ENCODE data around the gene ITPA. TPM values are rescaled to one million over a fixed set of nuclear protein-coding genes. Genes with fewer than 3 reads are reported as not detected.

ITPA gene
- total and polyA plus RNA-seq, 10 of the 15 experiments (the other 5 are each of a cell fraction or from before 2014, with no cell fraction given), result 5.5 to 124 (median 66.3) TPM

DNA sequence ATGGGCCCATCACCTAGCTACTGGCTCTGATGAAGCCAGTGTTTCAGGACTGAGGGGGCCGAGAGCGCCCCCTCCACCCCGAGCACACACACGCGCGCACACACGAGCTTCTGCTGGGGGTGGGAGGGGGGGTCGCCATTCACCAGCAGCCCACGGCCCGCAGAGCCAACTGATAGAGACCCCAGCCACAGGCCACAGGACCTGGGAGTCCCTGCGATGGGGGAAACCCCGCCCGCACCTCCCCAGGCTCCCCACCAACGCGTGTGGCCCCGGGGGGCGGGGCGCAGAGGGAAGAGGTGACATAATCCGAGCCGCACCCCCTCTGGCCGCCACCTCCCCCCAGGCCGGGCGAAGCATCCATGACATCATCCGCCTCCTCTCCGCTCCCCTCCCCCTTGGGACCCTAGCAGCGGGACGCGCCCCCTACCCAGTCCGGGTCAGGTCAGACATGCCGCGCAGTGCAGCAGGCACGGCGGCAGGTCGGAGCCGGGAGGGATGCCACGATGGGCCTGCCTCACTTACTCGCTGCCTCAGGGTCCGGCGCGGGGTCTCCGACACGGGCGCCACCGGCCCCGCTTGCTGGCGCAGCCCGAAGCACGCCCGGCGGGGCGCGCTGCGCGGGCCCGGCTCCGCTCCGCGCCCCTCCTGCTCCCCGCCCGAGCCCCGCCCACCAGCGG is 36.2 kb upstream of the ITPA start, which contains the start of gene LZTS3 (continued):
- TF ChIP-seq, protein P1, sequence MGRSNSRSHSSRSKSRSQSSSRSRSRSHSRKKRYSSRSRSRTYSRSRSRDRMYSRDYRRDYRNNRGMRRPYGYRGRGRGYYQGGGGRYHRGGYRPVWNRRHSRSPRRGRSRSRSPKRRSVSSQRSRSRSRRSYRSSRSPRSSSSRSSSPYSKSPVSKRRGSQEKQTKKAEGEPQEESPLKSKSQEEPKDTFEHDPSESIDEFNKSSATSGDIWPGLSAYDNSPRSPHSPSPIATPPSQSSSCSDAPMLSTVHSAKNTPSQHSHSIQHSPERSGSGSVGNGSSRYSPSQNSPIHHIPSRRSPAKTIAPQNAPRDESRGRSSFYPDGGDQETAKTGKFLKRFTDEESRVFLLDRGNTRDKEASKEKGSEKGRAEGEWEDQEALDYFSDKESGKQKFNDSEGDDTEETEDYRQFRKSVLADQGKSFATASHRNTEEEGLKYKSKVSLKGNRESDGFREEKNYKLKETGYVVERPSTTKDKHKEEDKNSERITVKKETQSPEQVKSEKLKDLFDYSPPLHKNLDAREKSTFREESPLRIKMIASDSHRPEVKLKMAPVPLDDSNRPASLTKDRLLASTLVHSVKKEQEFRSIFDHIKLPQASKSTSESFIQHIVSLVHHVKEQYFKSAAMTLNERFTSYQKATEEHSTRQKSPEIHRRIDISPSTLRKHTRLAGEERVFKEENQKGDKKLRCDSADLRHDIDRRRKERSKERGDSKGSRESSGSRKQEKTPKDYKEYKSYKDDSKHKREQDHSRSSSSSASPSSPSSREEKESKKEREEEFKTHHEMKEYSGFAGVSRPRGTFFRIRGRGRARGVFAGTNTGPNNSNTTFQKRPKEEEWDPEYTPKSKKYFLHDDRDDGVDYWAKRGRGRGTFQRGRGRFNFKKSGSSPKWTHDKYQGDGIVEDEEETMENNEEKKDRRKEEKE (IDR thresholded peaks at IDR 0.05), result no peak
- TF ChIP-seq, protein P2, sequence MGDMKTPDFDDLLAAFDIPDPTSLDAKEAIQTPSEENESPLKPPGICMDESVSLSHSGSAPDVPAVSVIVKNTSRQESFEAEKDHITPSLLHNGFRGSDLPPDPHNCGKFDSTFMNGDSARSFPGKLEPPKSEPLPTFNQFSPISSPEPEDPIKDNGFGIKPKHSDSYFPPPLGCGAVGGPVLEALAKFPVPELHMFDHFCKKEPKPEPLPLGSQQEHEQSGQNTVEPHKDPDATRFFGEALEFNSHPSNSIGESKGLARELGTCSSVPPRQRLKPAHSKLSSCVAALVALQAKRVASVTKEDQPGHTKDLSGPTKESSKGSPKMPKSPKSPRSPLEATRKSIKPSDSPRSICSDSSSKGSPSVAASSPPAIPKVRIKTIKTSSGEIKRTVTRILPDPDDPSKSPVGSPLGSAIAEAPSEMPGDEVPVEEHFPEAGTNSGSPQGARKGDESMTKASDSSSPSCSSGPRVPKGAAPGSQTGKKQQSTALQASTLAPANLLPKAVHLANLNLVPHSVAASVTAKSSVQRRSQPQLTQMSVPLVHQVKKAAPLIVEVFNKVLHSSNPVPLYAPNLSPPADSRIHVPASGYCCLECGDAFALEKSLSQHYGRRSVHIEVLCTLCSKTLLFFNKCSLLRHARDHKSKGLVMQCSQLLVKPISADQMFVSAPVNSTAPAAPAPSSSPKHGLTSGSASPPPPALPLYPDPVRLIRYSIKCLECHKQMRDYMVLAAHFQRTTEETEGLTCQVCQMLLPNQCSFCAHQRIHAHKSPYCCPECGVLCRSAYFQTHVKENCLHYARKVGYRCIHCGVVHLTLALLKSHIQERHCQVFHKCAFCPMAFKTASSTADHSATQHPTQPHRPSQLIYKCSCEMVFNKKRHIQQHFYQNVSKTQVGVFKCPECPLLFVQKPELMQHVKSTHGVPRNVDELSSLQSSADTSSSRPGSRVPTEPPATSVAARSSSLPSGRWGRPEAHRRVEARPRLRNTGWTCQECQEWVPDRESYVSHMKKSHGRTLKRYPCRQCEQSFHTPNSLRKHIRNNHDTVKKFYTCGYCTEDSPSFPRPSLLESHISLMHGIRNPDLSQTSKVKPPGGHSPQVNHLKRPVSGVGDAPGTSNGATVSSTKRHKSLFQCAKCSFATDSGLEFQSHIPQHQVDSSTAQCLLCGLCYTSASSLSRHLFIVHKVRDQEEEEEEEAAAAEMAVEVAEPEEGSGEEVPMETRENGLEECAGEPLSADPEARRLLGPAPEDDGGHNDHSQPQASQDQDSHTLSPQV (IDR thresholded peaks at IDR 0.05), result no peak
- TF ChIP-seq, protein P3, sequence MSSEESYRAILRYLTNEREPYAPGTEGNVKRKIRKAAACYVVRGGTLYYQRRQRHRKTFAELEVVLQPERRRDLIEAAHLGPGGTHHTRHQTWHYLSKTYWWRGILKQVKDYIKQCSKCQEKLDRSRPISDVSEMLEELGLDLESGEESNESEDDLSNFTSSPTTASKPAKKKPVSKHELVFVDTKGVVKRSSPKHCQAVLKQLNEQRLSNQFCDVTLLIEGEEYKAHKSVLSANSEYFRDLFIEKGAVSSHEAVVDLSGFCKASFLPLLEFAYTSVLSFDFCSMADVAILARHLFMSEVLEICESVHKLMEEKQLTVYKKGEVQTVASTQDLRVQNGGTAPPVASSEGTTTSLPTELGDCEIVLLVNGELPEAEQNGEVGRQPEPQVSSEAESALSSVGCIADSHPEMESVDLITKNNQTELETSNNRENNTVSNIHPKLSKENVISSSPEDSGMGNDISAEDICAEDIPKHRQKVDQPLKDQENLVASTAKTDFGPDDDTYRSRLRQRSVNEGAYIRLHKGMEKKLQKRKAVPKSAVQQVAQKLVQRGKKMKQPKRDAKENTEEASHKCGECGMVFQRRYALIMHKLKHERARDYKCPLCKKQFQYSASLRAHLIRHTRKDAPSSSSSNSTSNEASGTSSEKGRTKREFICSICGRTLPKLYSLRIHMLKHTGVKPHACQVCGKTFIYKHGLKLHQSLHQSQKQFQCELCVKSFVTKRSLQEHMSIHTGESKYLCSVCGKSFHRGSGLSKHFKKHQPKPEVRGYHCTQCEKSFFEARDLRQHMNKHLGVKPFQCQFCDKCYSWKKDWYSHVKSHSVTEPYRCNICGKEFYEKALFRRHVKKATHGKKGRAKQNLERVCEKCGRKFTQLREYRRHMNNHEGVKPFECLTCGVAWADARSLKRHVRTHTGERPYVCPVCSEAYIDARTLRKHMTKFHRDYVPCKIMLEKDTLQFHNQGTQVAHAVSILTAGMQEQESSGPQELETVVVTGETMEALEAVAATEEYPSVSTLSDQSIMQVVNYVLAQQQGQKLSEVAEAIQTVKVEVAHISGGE (CRISPR knock-in tag; IDR thresholded peaks at IDR 0.05), result no peak
- TF ChIP-seq RUNX3 (IDR thresholded peaks at IDR 0.05; ENCODE audit: low read length) (no peak), RB1 (IDR thresholded peaks at IDR 0.05; ENCODE audit: borderline replicate concordance) (peak; percentile 60; the same call in 1 of the 2 replicates), KLF5 (IDR thresholded peaks at IDR 0.05; ENCODE audit: partially characterized antibody) (no peak), ETV6 (conservative IDR thresholded peaks at IDR 0.05 in 1 of 2, IDR thresholded peaks at IDR 0.05 in 1 of 2; ENCODE audit: borderline replicate concordance in 1 of 2, low read depth in 1 of 2) (no peak), CBX5 (IDR thresholded peaks at IDR 0.05; ENCODE audit: low read depth) (no peak), NR2F1 (conservative IDR thresholded peaks at IDR 0.05) (peak; percentile 63)
- TF ChIP-seq, protein P4, sequence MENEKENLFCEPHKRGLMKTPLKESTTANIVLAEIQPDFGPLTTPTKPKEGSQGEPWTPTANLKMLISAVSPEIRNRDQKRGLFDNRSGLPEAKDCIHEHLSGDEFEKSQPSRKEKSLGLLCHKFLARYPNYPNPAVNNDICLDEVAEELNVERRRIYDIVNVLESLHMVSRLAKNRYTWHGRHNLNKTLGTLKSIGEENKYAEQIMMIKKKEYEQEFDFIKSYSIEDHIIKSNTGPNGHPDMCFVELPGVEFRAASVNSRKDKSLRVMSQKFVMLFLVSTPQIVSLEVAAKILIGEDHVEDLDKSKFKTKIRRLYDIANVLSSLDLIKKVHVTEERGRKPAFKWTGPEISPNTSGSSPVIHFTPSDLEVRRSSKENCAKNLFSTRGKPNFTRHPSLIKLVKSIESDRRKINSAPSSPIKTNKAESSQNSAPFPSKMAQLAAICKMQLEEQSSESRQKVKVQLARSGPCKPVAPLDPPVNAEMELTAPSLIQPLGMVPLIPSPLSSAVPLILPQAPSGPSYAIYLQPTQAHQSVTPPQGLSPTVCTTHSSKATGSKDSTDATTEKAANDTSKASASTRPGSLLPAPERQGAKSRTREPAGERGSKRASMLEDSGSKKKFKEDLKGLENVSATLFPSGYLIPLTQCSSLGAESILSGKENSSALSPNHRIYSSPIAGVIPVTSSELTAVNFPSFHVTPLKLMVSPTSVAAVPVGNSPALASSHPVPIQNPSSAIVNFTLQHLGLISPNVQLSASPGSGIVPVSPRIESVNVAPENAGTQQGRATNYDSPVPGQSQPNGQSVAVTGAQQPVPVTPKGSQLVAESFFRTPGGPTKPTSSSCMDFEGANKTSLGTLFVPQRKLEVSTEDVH (IDR thresholded peaks at IDR 0.05; ENCODE audit: low read depth, partially characterized antibody), result no peak
